Adrenal gland (tissue), 5 donors: ENCODE measurements around the gene CHM.

Experiments
- CTCF ChIP-seq, 6 experiments: fragments of 450-650 bp in 4 of 6; fragments of 200-600 bp in 2 of 6; sonication (generic) in 1 of 6; IDR thresholded peaks; 1 replicate in 5 of 6; 2 replicates in 1 of 6; pipeline versions ENCODE4 v1.5.1 to v1.8.0; 2016 to 2021; ENCODE audit warnings: antibody characterized with exemption in 6 of 6, mild to moderate bottlenecking in 2 of 6, moderate library complexity in 1 of 6
- POLR2A ChIP-seq, 2 donors: fragments of 450-650 bp; IDR thresholded peaks; one replicate each; pipeline ENCODE4 v1.6.1; 2017; ENCODE audit warnings: antibody characterized with exemption in 2 of 2, mild to moderate bottlenecking in 2 of 2, moderate library complexity in 1 of 2
- donor health status: DM: no; HTN: no; CAD: no.

DNA sequence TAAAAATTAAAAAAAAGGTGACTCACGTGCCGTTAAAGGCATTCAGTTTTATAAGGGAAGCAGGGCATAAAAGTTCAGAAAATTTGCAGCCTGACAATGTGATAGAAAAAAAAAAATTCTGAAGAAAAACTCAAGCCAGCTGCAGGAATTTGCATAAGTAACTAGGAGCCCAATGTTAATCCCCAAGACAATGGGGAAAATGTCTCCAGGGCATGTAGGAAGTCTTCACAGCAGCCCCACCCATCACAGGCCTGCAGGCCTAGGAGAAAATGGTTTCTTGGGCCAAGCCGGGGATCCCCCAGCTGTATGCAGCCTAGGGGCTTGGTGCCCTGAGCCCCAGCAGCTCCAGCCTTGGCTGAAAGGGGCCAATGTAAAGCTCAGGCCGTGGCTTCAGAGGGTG is 31.2 kb downstream of the CHM start:
- TF ChIP-seq CTCF (IDR thresholded peaks at IDR 0.05) = no peak
- no peak for TF ChIP-seq POLR2A (IDR thresholded peaks at IDR 0.05)
